ENCODE results near the gene EML4. TPM values are rescaled to one million over a fixed set of nuclear protein-coding genes. Genes with fewer than 3 reads are reported as not detected.

The EML4 gene
- total RNA-seq, 1 experiment from 2014 or later, result 31.2 TPM

GRCh38 chr2:42284019-42284418, 114.9 kb downstream of the EML4 start:
- no peak overlapping the region for H3K4me3 Mint-ChIP-seq (ENCODE audit: unreplicated experiment)
- peaks cover 10% of the 10 kb centered on the region for H3K36me3 Mint-ChIP-seq (ENCODE audit: insufficient read depth, unreplicated experiment)
- intact Hi-C loops (cut with micrococcal nuclease), result no loop called here
- ChIA-PET POLR2A (interaction anchor here (0.8 kb wide), 1 partner anchor 58 kb away, joined by 3 read pairs; no protein-coding TSS in a partner anchor), CTCF (no interaction called here)
- no peak for DNase-seq (ENCODE audit: unreplicated experiment)
- no peaks in the 10 kb centered on the region for H3K27me3 Mint-ChIP-seq (ENCODE audit: insufficient read depth, unreplicated experiment)
- no peaks in the 10 kb centered on the region for H3K4me1 Mint-ChIP-seq (ENCODE audit: insufficient read depth, unreplicated experiment)
- no peak overlapping the region for H3K27ac Mint-ChIP-seq (ENCODE audit: low read depth, unreplicated experiment)
- no peak for TF ChIP-seq CTCF (IDR thresholded peaks at IDR 0.05; ENCODE audit: unreplicated experiment)
- no peaks in the 10 kb centered on the region for H3K9me3 Mint-ChIP-seq (ENCODE audit: unreplicated experiment)
- no TSS peak for BruUV-seq (replicated peaks)

- Mint-ChIP-seq H3K4me1 (ENCODE audit: insufficient read depth, unreplicated experiment) (no peaks in the 10 kb centered on the region), H3K36me3 (ENCODE audit: insufficient read depth, unreplicated experiment) (peaks cover 11% of the 10 kb centered on the region), H3K4me3 (ENCODE audit: unreplicated experiment) (no peak overlapping the region), H3K27ac (ENCODE audit: low read depth, unreplicated experiment) (no peak overlapping the region), H3K9me3 (ENCODE audit: unreplicated experiment) (no peaks in the 10 kb centered on the region), H3K27me3 (ENCODE audit: insufficient read depth, unreplicated experiment) (no peaks in the 10 kb centered on the region)
- CTCF ChIA-PET, result interaction anchor here (0.6 kb wide), 1 partner anchor 191 kb away, joined by 4 read pairs; no protein-coding TSS in a partner anchor
- BruUV-seq (replicated peaks), result no TSS peak
- intact Hi-C loops (cut with micrococcal nuclease), result no loop called here
- no peak for TF ChIP-seq CTCF (IDR thresholded peaks at IDR 0.05; ENCODE audit: unreplicated experiment)
- DNase-seq (ENCODE audit: unreplicated experiment), result no peak
- POLR2A ChIA-PET, result no interaction called here
These were observed 117.3 kb downstream of the EML4 start for GRCh38 chr2:42286268-42286946.

- CTCF ChIA-PET, result interaction anchor here (1.4 kb wide), 1 partner anchor 26 kb away, joined by 5 read pairs; no protein-coding TSS in a partner anchor
- H3K4me1 Mint-ChIP-seq (ENCODE audit: insufficient read depth, unreplicated experiment), result no peaks in the 10 kb centered on the region
- H3K36me3 Mint-ChIP-seq (ENCODE audit: insufficient read depth, unreplicated experiment), result peaks cover 17% of the 10 kb centered on the region
- no peak overlapping the region for H3K27ac Mint-ChIP-seq (ENCODE audit: low read depth, unreplicated experiment)
- no peaks in the 10 kb centered on the region for H3K27me3 Mint-ChIP-seq (ENCODE audit: insufficient read depth, unreplicated experiment)
- intact Hi-C loops (cut with micrococcal nuclease), result no loop called here
- no peak for DNase-seq (ENCODE audit: unreplicated experiment)
- POLR2A ChIA-PET, result no interaction called here
- no peak for TF ChIP-seq CTCF (IDR thresholded peaks at IDR 0.05; ENCODE audit: unreplicated experiment)
- H3K9me3 Mint-ChIP-seq (ENCODE audit: unreplicated experiment), result no peaks in the 10 kb centered on the region
- BruUV-seq (replicated peaks), result no TSS peak
- no peak overlapping the region for H3K4me3 Mint-ChIP-seq (ENCODE audit: unreplicated experiment)
These were observed 119.7 kb downstream of the EML4 start for GRCh38 chr2:42288811-42289210.

GRCh38 chr2:42289222-42289621, 120.1 kb downstream of the EML4 start:
- H3K4me1 Mint-ChIP-seq (ENCODE audit: insufficient read depth, unreplicated experiment), result no peaks in the 10 kb centered on the region
- CTCF ChIA-PET, result interaction anchor here (1.4 kb wide), 1 partner anchor 26 kb away, joined by 5 read pairs; no protein-coding TSS in a partner anchor
- no TSS peak for BruUV-seq (replicated peaks)
- DNase-seq (ENCODE audit: unreplicated experiment), result no peak
- H3K4me3 Mint-ChIP-seq (ENCODE audit: unreplicated experiment), result no peak overlapping the region
- TF ChIP-seq CTCF (IDR thresholded peaks at IDR 0.05; ENCODE audit: unreplicated experiment), result no peak
- POLR2A ChIA-PET, result no interaction called here
- peaks cover 17% of the 10 kb centered on the region for H3K36me3 Mint-ChIP-seq (ENCODE audit: insufficient read depth, unreplicated experiment)
- no peaks in the 10 kb centered on the region for H3K9me3 Mint-ChIP-seq (ENCODE audit: unreplicated experiment)
- no peak overlapping the region for H3K27ac Mint-ChIP-seq (ENCODE audit: low read depth, unreplicated experiment)
- intact Hi-C loops (cut with micrococcal nuclease), result no loop called here
- no peaks in the 10 kb centered on the region for H3K27me3 Mint-ChIP-seq (ENCODE audit: insufficient read depth, unreplicated experiment)

All from MCF 10A (cell line).